HCT116 (cell line): ENCODE results near the gene GDF2. TPM values are rescaled to one million over a fixed set of nuclear protein-coding genes. Genes with fewer than 3 reads are reported as not detected.
A peak's percentile ranks its signal among the peaks of the same experiment; 100 is the strongest.

Experiments used
- ATAC-seq: fragments of 200-7000 bp; cut with Tn5 transposase; 2 replicates; pipeline ENCODE4 v1.9.1; 2020; ENCODE audit warnings: mild to moderate bottlenecking, moderate library complexity
- BruUV-seq: library from RNA; stranded (reverse); fragments of 400-500 nt; replicated peaks from 2 replicates; lab custom pipeline; 2021; lab: Mats Ljungman, UMichigan
- CTCF ChIA-PET: fragments of 300-600 bp; sonication (Branson Sonifier 250); formaldehyde crosslinking; loops from one replicate; lab custom pipeline; 2021; ENCODE audit warnings: antibody characterized with exemption; lab: Charles Lee
- POLR2A ChIA-PET: fragments of 300-600, 350-600 bp; sonication (Branson Sonifier 250); formaldehyde crosslinking; loops from one replicate; lab custom pipeline; 2021; ENCODE audit warnings: antibody characterized with exemption; lab: Charles Lee
- RAD21 ChIA-PET, 2 experiments: fragments of 300-600 bp; sonication (Branson Sonifier 250); formaldehyde crosslinking; loops; one replicate each; lab custom pipeline; 2023; ENCODE audit warnings: low total read pairs in 2 of 2; ENCODE audit not compliant: uncharacterized antibody in 2 of 2, unreplicated experiment in 2 of 2, low non-redundant PET in 1 of 2; lab: Charles Lee
- DNase-seq: peaks from one replicate; pipeline ENCODE4 v3.0.0-alpha.2; 2010; ENCODE audit warnings: low read depth, low spot score
- H2AFZ ChIP-seq: fragments of 200-600 bp; shearing (Covaris generic), sonication (generic); 2 replicates; pipeline ENCODE4 v1.6.1; 2017; ENCODE audit warnings: low read depth, mixed run types, mixed read lengths, antibody characterized with exemption, low read length; ENCODE audit not compliant: poor library complexity, severe bottlenecking
- H3K27ac ChIP-seq: 2 replicates; pipeline ENCODE4 v1.5.1; 2012; ENCODE audit warnings: low read depth, low read length
- H3K27me3 ChIP-seq: fragments of 200-600 bp; sonication (generic); 2 replicates; pipeline ENCODE4 v1.6.1; 2016; ENCODE audit warnings: mixed run types, low read length, mixed read lengths; ENCODE audit not compliant: insufficient read depth
- H3K36me3 ChIP-seq, 2 experiments: fragments of 200-500 bp in 1 of 2; fragments of 200-600 bp in 1 of 2; sonication (Bioruptor generic) in 1 of 2; sonication (generic) in 1 of 2; 2 replicates each; pipeline versions ENCODE4 v1.5.1 to v1.6.1; 2014 to 2016; ENCODE audit warnings: low read length in 2 of 2, inconsistent platforms in 1 of 2, mixed read lengths in 1 of 2, mixed run types in 1 of 2; ENCODE audit not compliant: insufficient read depth in 2 of 2, control insufficient read depth in 1 of 2
- H3K4me1 ChIP-seq, 2 experiments: fragments of 200-600 bp in 1 of 2; sonication (generic) in 1 of 2; 2 replicates each; pipeline versions ENCODE4 v1.5.1 to v1.6.1; 2012 to 2017; ENCODE audit warnings: low read length in 2 of 2, inconsistent platforms in 1 of 2, mild to moderate bottlenecking in 1 of 2, mixed read lengths in 1 of 2, mixed run types in 1 of 2, moderate library complexity in 1 of 2; ENCODE audit not compliant: insufficient read depth in 2 of 2, control insufficient read depth in 1 of 2
- H3K4me2 ChIP-seq: fragments of 200-600 bp; sonication (generic); 2 replicates; pipeline ENCODE4 v1.6.1; 2017; ENCODE audit warnings: mixed run types, low read length, mixed read lengths
- H3K4me3 ChIP-seq, 2 experiments: fragments of 200-600 bp in 1 of 2; sonication (generic) in 1 of 2; replicated peaks in 1 of 2; 2 replicates each; pipeline ENCODE4 v1.5.1; 2011 to 2016; ENCODE audit warnings: low read length in 2 of 2, control low read depth in 1 of 2, low read depth in 1 of 2, mild to moderate bottlenecking in 1 of 2, mixed read lengths in 1 of 2, mixed run types in 1 of 2
- H3K79me2 ChIP-seq: fragments of 200-600 bp; sonication (generic); 2 replicates; pipeline ENCODE4 v1.6.1; 2017; ENCODE audit warnings: mild to moderate bottlenecking, mixed run types, low read length, moderate library complexity, mixed read lengths; ENCODE audit not compliant: insufficient read depth
- H3K9ac ChIP-seq: fragments of 200-600 bp; sonication (generic); 2 replicates; pipeline ENCODE4 v1.6.1; 2016; ENCODE audit warnings: low read length, mixed read lengths
- H3K9me2 ChIP-seq: fragments of 200-600 bp; sonication (generic), shearing (Covaris generic); 2 replicates; pipeline ENCODE4 v1.6.1; 2017; ENCODE audit warnings: mixed run types, mild to moderate bottlenecking, moderate library complexity; ENCODE audit not compliant: insufficient read depth
- H3K9me3 ChIP-seq, 2 experiments: fragments of 200-500 bp in 1 of 2; fragments of 200-600 bp in 1 of 2; sonication (Bioruptor generic) in 1 of 2; sonication (generic) in 1 of 2; 2 replicates each; pipeline ENCODE4 v1.6.1; 2014 to 2017; ENCODE audit warnings: low read length in 2 of 2, mixed read lengths in 2 of 2, inconsistent platforms in 1 of 2, low read depth in 1 of 2, mild to moderate bottlenecking in 1 of 2, mixed run types in 1 of 2, moderate library complexity in 1 of 2; ENCODE audit not compliant: control insufficient read depth in 1 of 2, insufficient read depth in 1 of 2
- H4K20me1 ChIP-seq: fragments of 200-600 bp; sonication (generic), shearing (Covaris generic); 2 replicates; pipeline ENCODE4 v1.6.1; 2017; ENCODE audit warnings: mixed run types, mild to moderate bottlenecking, moderate library complexity; ENCODE audit not compliant: insufficient read depth
- EZH2 ChIP-seq: fragments of 200-600 bp; sonication (generic); IDR thresholded peaks from 2 replicates; pipeline ENCODE4 v1.6.1; 2017; ENCODE audit warnings: antibody characterized with exemption, mixed run types
- JUND ChIP-seq: IDR thresholded peaks from 2 replicates; pipeline ENCODE4 v1.6.1; 2012
- POLR2AphosphoS5 ChIP-seq: IDR thresholded peaks from 2 replicates; pipeline ENCODE4 v1.6.1; 2011; ENCODE audit warnings: mild to moderate bottlenecking, low read depth, low read length, moderate library complexity
- SP1 ChIP-seq: IDR thresholded peaks from 2 replicates; pipeline ENCODE4 v1.6.1; 2012; ENCODE audit warnings: low read depth
- TCF7L2 ChIP-seq: IDR thresholded peaks from 2 replicates; pipeline ENCODE4 v1.7.0; 2011; ENCODE audit warnings: borderline replicate concordance, inconsistent platforms; ENCODE audit not compliant: insufficient read depth, insufficient read length; ENCODE audit errors: extremely low read depth
- ZNF274 ChIP-seq: fragments of 200-500 bp; sonication (Bioruptor generic); IDR thresholded peaks from 2 replicates; pipeline ENCODE4 v1.6.1; 2014; ENCODE audit warnings: mild to moderate bottlenecking, low read depth, low read length, inconsistent platforms
- intact Hi-C: fragments of 100-400 bp; cut with micrococcal nuclease; formaldehyde crosslinking; loops from 2 replicates; pipeline ENCODE4 v1.10.0; 2022
- total RNA-seq: library from RNA; stranded (reverse); gene quantifications from one replicate; pipeline ENCODE4 v1.2.1, GENCODE V29; 2021; ENCODE audit not compliant: unreplicated experiment
- TF ChIP-seq, protein P1 (sequence below), 3 experiments: fragments of 200-600 bp in 1 of 3; sonication (generic) in 1 of 3; IDR thresholded peaks in 2 of 3; conservative IDR thresholded peaks in 1 of 3; 2 replicates each; pipeline ENCODE4 v1.5.1; 2012 to 2017; ENCODE audit warnings: low read depth in 2 of 3, low read length in 2 of 3, antibody characterized with exemption in 1 of 3, borderline replicate concordance in 1 of 3, control low read depth in 1 of 3, mild to moderate bottlenecking in 1 of 3, mixed read lengths in 1 of 3, mixed run types in 1 of 3, moderate library complexity in 1 of 3; ENCODE audit not compliant: insufficient read depth in 1 of 3

Gene GDF2
- total RNA-seq, 1 experiment from 2014 or later = not detected

DNA sequence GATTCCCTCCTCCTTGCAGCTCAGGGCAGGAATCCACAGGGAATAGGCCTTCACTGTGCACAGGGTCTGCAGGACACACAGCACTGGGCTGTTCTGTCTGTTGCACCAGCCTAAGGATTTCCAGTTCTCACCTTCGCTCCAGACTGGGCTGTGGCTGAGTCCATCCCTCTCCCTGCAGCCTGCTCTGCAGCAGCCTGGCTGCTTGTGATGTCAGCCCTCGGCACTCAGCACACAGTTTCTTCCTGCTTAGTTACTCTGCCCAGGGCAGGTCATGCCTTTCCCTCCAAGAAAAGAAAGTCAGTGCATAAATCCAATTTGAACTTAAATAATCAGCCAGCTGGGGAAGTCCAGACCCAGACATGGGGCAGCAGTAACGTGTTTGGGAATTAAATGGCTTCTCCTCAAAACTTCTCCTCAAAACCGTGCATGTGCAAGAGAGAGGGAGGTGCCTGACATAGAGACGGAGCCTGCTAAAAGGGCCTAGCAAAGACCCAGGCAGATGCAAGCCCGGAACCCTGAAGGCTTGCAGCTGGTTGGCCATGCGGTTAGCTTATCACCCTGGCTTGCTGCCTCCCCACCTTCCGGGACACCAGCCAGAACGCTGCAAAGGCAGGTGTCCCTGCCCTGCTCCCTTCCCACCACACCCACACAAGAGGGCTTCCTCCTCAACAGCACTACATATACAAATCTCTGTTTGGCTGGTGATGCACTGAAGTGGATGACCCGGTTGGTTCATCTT lies 10.9 kb upstream of the GDF2 start:
- Histone ChIP-seq H3K9ac (no peak overlapping the region), H3K27ac (no peak overlapping the region), H3K79me2 (no peaks in the 10 kb centered on the region), H3K36me3 (no peaks in the 10 kb centered on the region), H4K20me1 (no peaks in the 10 kb centered on the region), H3K4me3 (no peak overlapping the region), H2AFZ (peak overlapping the region; percentile 11), H3K4me2 (no peak overlapping the region), H3K9me3 (no peaks in the 10 kb centered on the region), H3K27me3 (peaks cover 9% of the 10 kb centered on the region; the same call in 1 of the 2 replicates), H3K9me2 (no peaks in the 10 kb centered on the region), H3K4me1 (no peaks in the 10 kb centered on the region; a peak in 1 of 4 replicates)
- TF ChIP-seq ZNF274 (no peak), POLR2AphosphoS5 (no peak), TCF7L2 (no peak), SP1 (no peak), EZH2 (no peak), JUND (no peak)
- TF ChIP-seq, protein P1, sequence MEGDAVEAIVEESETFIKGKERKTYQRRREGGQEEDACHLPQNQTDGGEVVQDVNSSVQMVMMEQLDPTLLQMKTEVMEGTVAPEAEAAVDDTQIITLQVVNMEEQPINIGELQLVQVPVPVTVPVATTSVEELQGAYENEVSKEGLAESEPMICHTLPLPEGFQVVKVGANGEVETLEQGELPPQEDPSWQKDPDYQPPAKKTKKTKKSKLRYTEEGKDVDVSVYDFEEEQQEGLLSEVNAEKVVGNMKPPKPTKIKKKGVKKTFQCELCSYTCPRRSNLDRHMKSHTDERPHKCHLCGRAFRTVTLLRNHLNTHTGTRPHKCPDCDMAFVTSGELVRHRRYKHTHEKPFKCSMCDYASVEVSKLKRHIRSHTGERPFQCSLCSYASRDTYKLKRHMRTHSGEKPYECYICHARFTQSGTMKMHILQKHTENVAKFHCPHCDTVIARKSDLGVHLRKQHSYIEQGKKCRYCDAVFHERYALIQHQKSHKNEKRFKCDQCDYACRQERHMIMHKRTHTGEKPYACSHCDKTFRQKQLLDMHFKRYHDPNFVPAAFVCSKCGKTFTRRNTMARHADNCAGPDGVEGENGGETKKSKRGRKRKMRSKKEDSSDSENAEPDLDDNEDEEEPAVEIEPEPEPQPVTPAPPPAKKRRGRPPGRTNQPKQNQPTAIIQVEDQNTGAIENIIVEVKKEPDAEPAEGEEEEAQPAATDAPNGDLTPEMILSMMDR (IDR thresholded peaks at IDR 0.05 in 2 of 3, conservative IDR thresholded peaks at IDR 0.05 in 1 of 3; ENCODE audit: borderline replicate concordance in 1 of 3, insufficient read depth in 1 of 3, low read depth in 2 of 3, low read length in 2 of 3) = no peak
- ChIA-PET POLR2A (interaction anchor here (1.0 kb wide), 1 partner anchor 263 kb away, joined by 3 read pairs; no protein-coding TSS in a partner anchor), RAD21 (interaction anchor here (1.0 to 3.0 kb wide), 5 partner anchors 264 to 287 kb away, joined by 3 to 22 read pairs (median 5); no protein-coding TSS in a partner anchor), CTCF (interaction anchor here (0.6 to 4.5 kb wide), 8 partner anchors 29 to 318 kb away, joined by 3 to 51 read pairs (median 4); no protein-coding TSS in a partner anchor)
- no peak for DNase-seq
- BruUV-seq = no TSS peak
- 0 out of 2 replicates have a peak, but pooled peaks have one; percentile 13 for ATAC-seq
- intact Hi-C loops = no loop called here
